ENCODE data around the gene TMEM132A.
A peak's percentile ranks its signal among the peaks of the same experiment; 100 is the strongest.
"Not testable (repeated sequence)": the region's sequence is repeated elsewhere in the genome, so short reads cannot be mapped to it uniquely, and the experiment has no call there.

Gene TMEM132A

DNA sequence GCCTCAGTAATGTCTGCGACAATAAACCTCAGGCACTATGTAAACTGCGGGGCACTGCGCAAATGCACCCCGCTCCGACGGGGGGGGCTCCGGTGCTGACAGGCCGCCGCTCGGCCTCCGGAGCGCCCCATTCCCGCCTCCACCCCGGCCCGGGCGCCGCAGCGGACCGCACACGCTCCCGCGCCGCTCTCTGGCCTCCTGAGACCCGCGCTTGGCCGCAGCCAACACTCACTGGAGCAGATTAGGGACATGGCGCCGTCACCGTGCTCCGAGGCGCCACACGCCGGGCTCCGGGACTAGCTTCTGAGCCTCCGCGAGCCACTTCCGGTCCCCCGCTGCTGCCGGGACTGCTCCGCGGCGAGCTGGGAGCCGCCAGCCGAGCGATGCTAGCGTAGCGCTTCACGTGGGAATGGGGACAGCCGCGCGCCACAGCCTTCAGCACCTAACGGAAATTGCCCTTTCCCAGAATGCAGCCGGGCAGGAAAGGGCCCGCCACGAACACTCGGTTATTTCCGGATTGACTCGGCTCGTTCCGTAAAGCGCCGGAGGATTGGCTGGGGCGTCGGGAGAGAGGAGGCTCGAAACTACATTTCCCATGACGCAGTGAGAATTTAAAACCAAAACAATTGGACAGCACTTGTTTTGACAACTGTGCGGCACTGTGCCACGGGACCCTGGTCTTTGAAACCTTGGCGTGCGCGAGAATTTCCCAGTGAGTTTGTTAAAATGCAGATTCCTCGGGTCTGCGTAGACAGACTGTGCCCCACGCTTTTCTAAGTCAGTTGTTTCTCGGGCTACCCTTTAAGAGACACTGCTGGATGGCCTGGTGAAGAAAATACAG lies 17.9 kb upstream of the TMEM132A start, which contains the start of gene PRPF19:
Gene PRPF19, minus strand, starts transcription at position 454 of the 841 bp plus-strand sequence. Its CDS starts 203 bp downstream, at position 251.
- H3K27ac ChIP-seq (ENCODE audit: low read depth, low read length), result peak within 1 kb of the TSS; percentile 99
- H3K9me3 ChIP-seq (ENCODE audit: control insufficient read depth, insufficient read depth, low read length), result no peaks in the 10 kb centered on the region
- H3K4me3 ChIP-seq (ENCODE audit: low read depth, low read length), result peak within 1 kb of the TSS; percentile 96
- peaks cover 13% of the 10 kb centered on the region for H3K27me3 ChIP-seq (ENCODE audit: control insufficient read depth, insufficient read depth, low read length)
- H3K36me3 ChIP-seq (ENCODE audit: control insufficient read depth, insufficient read depth, low read length), result peaks cover 29% of the 10 kb centered on the region
- H3K4me1 ChIP-seq (ENCODE audit: control insufficient read depth, insufficient read depth, low read length), result peaks cover 8% of the 10 kb centered on the region
- H3K9ac ChIP-seq (ENCODE audit: low read depth, low read length), result peak within 1 kb of the TSS; percentile 84

- H3K27me3 ChIP-seq (ENCODE audit: control insufficient read depth, insufficient read depth, low read length), result peaks cover 18% of the 10 kb centered on the region
- H3K9me3 ChIP-seq (ENCODE audit: control insufficient read depth, insufficient read depth, low read length), result no peaks in the 10 kb centered on the region
- no peak overlapping the region for H3K4me3 ChIP-seq (ENCODE audit: low read depth, low read length)
- no peak overlapping the region for H3K9ac ChIP-seq (ENCODE audit: low read depth, low read length)
- no peak overlapping the region for H3K27ac ChIP-seq (ENCODE audit: low read depth, low read length)
- H3K36me3 ChIP-seq (ENCODE audit: control insufficient read depth, insufficient read depth, low read length), result peaks cover 4% of the 10 kb centered on the region
- peaks cover 14% of the 10 kb centered on the region for H3K4me1 ChIP-seq (ENCODE audit: control insufficient read depth, insufficient read depth, low read length)
These were observed 15.5 kb upstream of the TMEM132A start for GRCh38 chr11:60908803-60909202.

DNA sequence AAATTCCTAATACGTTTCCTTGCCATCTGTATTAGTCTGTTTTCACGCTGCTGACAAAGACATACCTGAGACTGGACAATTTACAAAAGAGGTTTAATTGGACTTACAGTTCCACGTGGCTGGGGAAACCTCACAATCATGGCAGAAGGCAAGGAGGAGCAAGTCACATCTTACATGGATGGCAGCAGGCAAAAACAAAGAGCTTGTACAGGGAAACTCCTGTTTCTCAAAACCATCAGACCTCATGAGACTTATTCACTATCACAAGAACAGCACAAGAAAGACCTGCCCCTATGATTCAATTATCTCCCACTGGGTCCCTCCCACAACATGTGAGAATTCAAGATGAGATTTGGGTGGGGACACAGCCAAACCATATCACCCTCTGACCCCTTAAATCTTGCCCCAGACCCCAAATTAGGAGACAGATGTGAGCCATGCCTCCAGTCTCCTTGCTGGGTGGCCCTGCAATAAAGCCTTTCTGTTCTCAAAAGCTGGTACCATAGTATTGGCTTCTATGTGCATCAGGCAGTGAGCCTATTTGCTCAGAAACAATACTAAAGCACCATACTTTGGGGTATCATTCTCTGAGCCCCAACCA lies 14.5 kb upstream of the TMEM132A start:
- not testable (repeated sequence) for H3K36me3 ChIP-seq (ENCODE audit: control insufficient read depth, insufficient read depth, low read length); H3K4me3 ChIP-seq (ENCODE audit: low read depth, low read length); H3K27ac ChIP-seq (ENCODE audit: low read depth, low read length); H3K9me3 ChIP-seq (ENCODE audit: control insufficient read depth, insufficient read depth, low read length); H3K9ac ChIP-seq (ENCODE audit: low read depth, low read length)
- H3K4me1 ChIP-seq (ENCODE audit: control insufficient read depth, insufficient read depth, low read length), result peaks cover 14% of the 10 kb centered on the region
- H3K27me3 ChIP-seq (ENCODE audit: control insufficient read depth, insufficient read depth, low read length), result peaks cover 21% of the 10 kb centered on the region

DNA sequence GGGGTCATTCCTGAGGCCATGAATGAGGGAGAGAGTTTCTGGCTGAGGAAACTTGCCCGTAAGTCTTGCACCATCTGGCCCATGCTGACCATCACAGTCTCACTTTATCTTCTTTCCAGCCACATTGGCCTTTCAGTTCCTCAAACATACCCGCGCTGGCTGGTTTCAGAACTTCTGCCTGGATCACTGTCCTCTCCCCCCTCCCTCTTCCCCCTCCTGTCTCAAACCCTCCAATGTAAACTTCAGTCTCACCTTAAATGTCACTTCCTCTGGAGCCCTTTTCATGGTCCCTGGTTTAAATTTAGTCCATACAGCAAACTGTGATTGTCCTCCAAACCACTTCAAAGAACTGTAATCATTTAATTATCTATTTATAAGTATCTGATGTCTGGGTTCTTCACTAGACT lies 14.0 kb upstream of the TMEM132A start:
- Histone ChIP-seq H3K27ac (ENCODE audit: low read depth, low read length) (no peak overlapping the region), H3K36me3 (ENCODE audit: control insufficient read depth, insufficient read depth, low read length) (no peaks in the 10 kb centered on the region)

DNA sequence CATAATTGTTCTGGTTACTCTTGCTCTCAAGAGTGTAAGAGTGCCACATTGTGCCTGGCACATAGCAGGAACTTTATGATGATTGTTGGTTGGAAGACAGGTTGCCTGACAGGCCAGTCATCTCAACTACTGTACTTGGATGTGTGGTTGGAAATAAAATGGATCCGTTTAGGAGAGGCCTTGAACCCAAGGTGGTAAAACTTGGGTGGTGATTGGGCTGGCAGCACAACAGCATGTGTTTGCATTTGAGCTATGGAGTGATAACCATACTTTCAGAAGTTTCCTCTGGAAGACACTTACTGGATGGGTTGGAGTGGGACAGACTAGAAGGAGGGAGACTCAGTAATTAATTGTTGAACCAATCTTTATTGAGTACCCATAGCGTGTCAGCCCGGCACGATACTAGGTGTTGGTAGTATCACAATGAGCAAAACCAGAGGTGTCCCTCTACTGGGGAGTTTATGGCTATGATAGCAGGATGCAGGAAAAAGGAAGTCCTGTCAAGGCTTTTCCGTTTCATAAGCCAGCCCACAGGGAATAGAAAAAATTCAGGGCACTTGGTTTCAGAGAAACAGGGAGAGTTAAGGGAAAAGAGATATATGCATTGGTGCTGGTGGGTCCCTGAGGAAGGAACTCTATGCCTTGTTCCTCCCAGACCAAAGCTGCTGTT lies 13.4 kb upstream of the TMEM132A start:
- no peak overlapping the region for H3K9ac ChIP-seq (ENCODE audit: low read depth, low read length)
- H3K4me3 ChIP-seq (ENCODE audit: low read depth, low read length), result no peak overlapping the region
- H3K36me3 ChIP-seq (ENCODE audit: control insufficient read depth, insufficient read depth, low read length), result no peaks in the 10 kb centered on the region
- H3K4me1 ChIP-seq (ENCODE audit: control insufficient read depth, insufficient read depth, low read length), result peaks cover 18% of the 10 kb centered on the region
- peaks cover 26% of the 10 kb centered on the region for H3K27me3 ChIP-seq (ENCODE audit: control insufficient read depth, insufficient read depth, low read length)
- no peaks in the 10 kb centered on the region for H3K9me3 ChIP-seq (ENCODE audit: control insufficient read depth, insufficient read depth, low read length)
- H3K27ac ChIP-seq (ENCODE audit: low read depth, low read length), result no peak overlapping the region

More for the DNA sequence above, 14.0 kb upstream of the TMEM132A start:
- Histone ChIP-seq H3K9me3 (ENCODE audit: control insufficient read depth, insufficient read depth, low read length) (no peaks in the 10 kb centered on the region), H3K9ac (ENCODE audit: low read depth, low read length) (no peak overlapping the region), H3K4me3 (ENCODE audit: low read depth, low read length) (no peak overlapping the region), H3K4me1 (ENCODE audit: control insufficient read depth, insufficient read depth, low read length) (peaks cover 14% of the 10 kb centered on the region), H3K27me3 (ENCODE audit: control insufficient read depth, insufficient read depth, low read length) (peaks cover 26% of the 10 kb centered on the region)

DNA sequence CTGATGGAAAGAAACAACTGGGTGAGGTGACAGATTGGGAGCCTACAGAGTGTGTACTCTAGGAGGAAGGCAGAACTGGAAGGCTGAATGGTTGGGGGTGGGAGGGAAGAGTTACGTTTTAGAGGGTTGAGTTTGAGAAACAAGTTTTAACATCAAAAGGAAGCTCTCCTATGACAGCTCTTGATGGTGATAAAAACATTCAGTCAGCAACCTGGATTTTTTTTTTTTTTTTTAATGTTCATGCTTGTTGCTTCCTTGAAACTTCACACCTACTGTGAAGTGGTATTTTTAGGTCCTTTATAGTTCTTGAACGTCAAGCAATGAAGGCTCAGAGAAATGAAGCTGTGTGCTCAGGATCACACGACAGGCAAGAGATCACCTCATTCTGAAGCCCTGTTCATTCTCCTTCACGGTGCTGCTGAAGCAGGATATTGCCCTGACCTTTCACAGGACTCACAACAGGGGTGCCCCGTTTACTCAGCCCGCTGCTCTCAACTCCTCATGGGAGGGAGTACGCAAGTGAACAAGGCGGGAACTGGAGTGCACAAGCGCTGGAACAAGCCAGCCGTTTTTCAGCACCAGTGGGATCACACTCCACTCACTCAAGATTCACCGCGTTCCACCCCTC lies 11.9 kb upstream of the TMEM132A start:
- H3K9me3 ChIP-seq (ENCODE audit: control insufficient read depth, insufficient read depth, low read length), result no peaks in the 10 kb centered on the region
- H3K9ac ChIP-seq (ENCODE audit: low read depth, low read length), result no peak overlapping the region
- peaks cover 28% of the 10 kb centered on the region for H3K4me1 ChIP-seq (ENCODE audit: control insufficient read depth, insufficient read depth, low read length)
- H3K4me3 ChIP-seq (ENCODE audit: low read depth, low read length), result no peak overlapping the region
- no peaks in the 10 kb centered on the region for H3K36me3 ChIP-seq (ENCODE audit: control insufficient read depth, insufficient read depth, low read length)
- H3K27ac ChIP-seq (ENCODE audit: low read depth, low read length), result no peak overlapping the region
- H3K27me3 ChIP-seq (ENCODE audit: control insufficient read depth, insufficient read depth, low read length), result peaks cover 26% of the 10 kb centered on the region

DNA sequence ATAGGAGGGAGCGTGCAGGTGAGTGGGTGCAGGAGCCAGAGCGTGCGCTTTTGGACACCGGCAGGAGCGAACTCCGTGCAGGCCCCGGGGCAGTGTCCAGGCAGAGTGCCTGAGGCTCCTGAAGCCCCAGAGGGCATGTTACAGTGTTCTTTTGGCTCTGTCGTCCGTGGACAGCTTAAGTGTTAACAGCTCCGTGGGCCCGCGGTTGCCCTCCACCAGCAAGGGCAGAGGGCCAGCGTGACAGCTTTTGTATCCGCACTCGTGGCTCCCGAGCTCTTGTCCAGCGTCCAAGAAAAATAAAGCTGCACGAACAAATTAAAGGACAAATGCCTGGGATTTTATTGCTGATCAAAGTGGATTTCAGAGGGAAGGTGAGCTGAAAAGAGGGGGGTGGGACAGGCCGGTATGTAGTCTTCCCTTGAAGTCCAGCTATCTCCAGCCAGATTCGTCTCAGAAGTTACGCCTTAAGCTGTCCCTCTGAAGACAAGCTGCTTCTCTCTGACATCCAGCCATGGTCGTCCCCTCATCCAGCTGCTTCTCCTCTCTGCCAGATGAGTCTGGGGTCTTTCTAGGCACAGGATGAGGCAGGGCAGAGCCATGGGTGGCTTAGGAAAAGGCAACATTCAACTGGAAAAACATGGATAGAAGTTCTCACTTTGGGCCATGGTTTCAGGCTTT lies 11.3 kb upstream of the TMEM132A start:
- Histone ChIP-seq H3K4me1 (ENCODE audit: control insufficient read depth, insufficient read depth, low read length) (peaks cover 28% of the 10 kb centered on the region), H3K9me3 (ENCODE audit: control insufficient read depth, insufficient read depth, low read length) (no peaks in the 10 kb centered on the region), H3K27me3 (ENCODE audit: control insufficient read depth, insufficient read depth, low read length) (peaks cover 26% of the 10 kb centered on the region), H3K9ac (ENCODE audit: low read depth, low read length) (peak overlapping the region; percentile 72; the same call in 1 of the 2 replicates), H3K36me3 (ENCODE audit: control insufficient read depth, insufficient read depth, low read length) (no peaks in the 10 kb centered on the region), H3K27ac (ENCODE audit: low read depth, low read length) (peak overlapping the region; percentile 90), H3K4me3 (ENCODE audit: low read depth, low read length) (peak overlapping the region; percentile 62)

- H3K4me3 ChIP-seq (ENCODE audit: low read depth, low read length), result peak within 1 kb of the TSS; percentile 62
- H3K36me3 ChIP-seq (ENCODE audit: control insufficient read depth, insufficient read depth, low read length), result no peaks in the 10 kb centered on the region
- no peaks in the 10 kb centered on the region for H3K9me3 ChIP-seq (ENCODE audit: control insufficient read depth, insufficient read depth, low read length)
- peaks cover 28% of the 10 kb centered on the region for H3K4me1 ChIP-seq (ENCODE audit: control insufficient read depth, insufficient read depth, low read length)
- peak within 1 kb of the TSS; percentile 90 for H3K27ac ChIP-seq (ENCODE audit: low read depth, low read length)
- peak within 1 kb of the TSS; percentile 72 for H3K9ac ChIP-seq (ENCODE audit: low read depth, low read length)
- H3K27me3 ChIP-seq (ENCODE audit: control insufficient read depth, insufficient read depth, low read length), result peaks cover 20% of the 10 kb centered on the region
These were observed 10.2 kb upstream of the TMEM132A start, which contains the start of gene TMEM109 for GRCh38 chr11:60913793-60914632. Gene TMEM109 (plus strand): TSS chr11:60914158. CDS start chr11:60919694, 5,536 bp downstream.

GRCh38 chr11:60914633-60915247 lies 9.5 kb upstream of the TMEM132A start:
- no peak overlapping the region; the same call in 1 of the 2 replicates for H3K9ac ChIP-seq (ENCODE audit: low read depth, low read length)
- peak overlapping the region; percentile 90 for H3K27ac ChIP-seq (ENCODE audit: low read depth, low read length)
- peaks cover 20% of the 10 kb centered on the region for H3K27me3 ChIP-seq (ENCODE audit: control insufficient read depth, insufficient read depth, low read length)
- no peaks in the 10 kb centered on the region for H3K9me3 ChIP-seq (ENCODE audit: control insufficient read depth, insufficient read depth, low read length)
- H3K4me1 ChIP-seq (ENCODE audit: control insufficient read depth, insufficient read depth, low read length), result peaks cover 28% of the 10 kb centered on the region
- H3K36me3 ChIP-seq (ENCODE audit: control insufficient read depth, insufficient read depth, low read length), result peaks cover 3% of the 10 kb centered on the region
- H3K4me3 ChIP-seq (ENCODE audit: low read depth, low read length), result peak overlapping the region; percentile 62
